H1 (cell line): ENCODE results near the gene ADAMTS15.

Experiments
- ASH2L ChIP-seq: fragments of 200-600, 300-600 bp; sonication (generic); IDR thresholded peaks from one replicate; pipeline ENCODE4 v1.7.1; 2017; ENCODE audit warnings: low read length
- BRCA1 ChIP-seq: IDR thresholded peaks from 2 replicates; pipeline ENCODE4 v1.6.1; 2012; ENCODE audit warnings: low read depth, low read length, improper control_type of control experiment
- CBX5 ChIP-seq: fragments of 300-800, 300-1000 bp; sonication (generic); IDR thresholded peaks from 2 replicates; pipeline ENCODE4 v1.7.1; 2016; ENCODE audit warnings: antibody characterized with exemption, low read length, low read depth
- CBX8 ChIP-seq: fragments of 300-800, 300-1000 bp; sonication (generic); IDR thresholded peaks from 2 replicates; pipeline ENCODE4 v1.7.1; 2016; ENCODE audit warnings: low read depth, low read length, borderline replicate concordance
- CTCF ChIP-seq, 3 experiments: IDR thresholded peaks; 1 replicate in 2 of 3; 2 replicates in 1 of 3; pipeline versions ENCODE4 v1.5.1 to v1.6.1; 2011; ENCODE audit warnings: low read length in 3 of 3, mild to moderate bottlenecking in 3 of 3, inconsistent platforms in 2 of 3, low read depth in 1 of 3, moderate library complexity in 1 of 3; ENCODE audit not compliant: insufficient read depth in 1 of 3; ENCODE audit errors: control extremely low read depth in 1 of 3
- EZH2 ChIP-seq: fragments of 200-600 bp; sonication (generic); IDR thresholded peaks from 2 replicates; pipeline ENCODE4 v1.7.1; 2012; ENCODE audit warnings: low read depth, mild to moderate bottlenecking, moderate library complexity, low read length, inconsistent platforms; ENCODE audit not compliant: severe bottlenecking
- JUN ChIP-seq: IDR thresholded peaks from 2 replicates; pipeline ENCODE4 v1.6.1; 2011; ENCODE audit warnings: low read depth, mild to moderate bottlenecking, improper control_type of control experiment, low read length
- MAX ChIP-seq: IDR thresholded peaks from 2 replicates; pipeline ENCODE4 v1.6.1; 2012; ENCODE audit warnings: inconsistent platforms
- POLR2AphosphoS5 ChIP-seq: IDR thresholded peaks from 2 replicates; pipeline ENCODE4 v1.6.1; 2011; ENCODE audit warnings: low read depth, low read length
- RBBP5 ChIP-seq: IDR thresholded peaks from 2 replicates; pipeline ENCODE4 v1.7.1; 2012; ENCODE audit warnings: low read depth, mild to moderate bottlenecking, inconsistent platforms, low read length, moderate library complexity, borderline replicate concordance
- SP1 ChIP-seq: IDR thresholded peaks from 2 replicates; pipeline ENCODE4 v1.6.1; 2011; ENCODE audit warnings: low read depth, low read length
- TAF1 ChIP-seq: IDR thresholded peaks from 2 replicates; pipeline ENCODE4 v1.6.1; 2011; ENCODE audit warnings: mild to moderate bottlenecking, low read depth, low read length

GRCh38 chr11:130522284-130522961, 74.0 kb downstream of the ADAMTS15 start:
- TF ChIP-seq CTCF (IDR thresholded peaks at IDR 0.05; ENCODE audit: control extremely low read depth in 1 of 3, insufficient read depth in 1 of 3, low read depth in 1 of 3, low read length in 3 of 3) (no peak), SP1 (no peak), CBX8 (no peak), CBX5 (no peak), MAX (peak; percentile 58), POLR2AphosphoS5 (no peak), RBBP5 (no peak), ASH2L (no peak), BRCA1 (no peak), JUN (no peak), TAF1 (no peak), EZH2 (no peak)
